HEK293T (cell line): ENCODE results near the gene RWDD4.

Experiments used
- CTCF ChIA-PET: fragments of 350-600 bp; formaldehyde crosslinking; extraction: SDS; loops from one replicate; lab custom pipeline; 2021; ENCODE audit warnings: antibody characterized with exemption, inconsistent platforms; lab: Yijun Ruan, JAX
- POLR2A ChIA-PET: fragments of 350-600 bp; formaldehyde crosslinking; extraction: SDS; loops from one replicate; lab custom pipeline; 2020; ENCODE audit warnings: antibody characterized with exemption, inconsistent platforms; lab: Yijun Ruan, JAX
- DNase-seq: peaks from one replicate; pipeline ENCODE4 v3.0.0; 2012; ENCODE audit warnings: mixed read lengths; ENCODE audit errors: extremely low spot score
- ARNT ChIP-seq: fragments of 450-650 bp; IDR thresholded peaks from 2 replicates; pipeline ENCODE4 v1.6.1; 2017; ENCODE audit warnings: mild to moderate bottlenecking
- BHLHE40 ChIP-seq: fragments of 450-650 bp; IDR thresholded peaks from 2 replicates; pipeline ENCODE4 v1.6.1; 2016; ENCODE audit warnings: mild to moderate bottlenecking, moderate library complexity, borderline replicate concordance
- CTBP1 ChIP-seq: fragments of 450-650 bp; IDR thresholded peaks from 2 replicates; pipeline ENCODE4 v1.6.1; 2016; ENCODE audit warnings: borderline replicate concordance
- ELF4 ChIP-seq: fragments of 450-650 bp; IDR thresholded peaks from 2 replicates; pipeline ENCODE4 v1.6.1; 2017; ENCODE audit warnings: antibody characterized with exemption
- FOXA1 ChIP-seq: fragments of 450-650 bp; IDR thresholded peaks from 2 replicates; pipeline ENCODE4 v1.6.1; 2016; ENCODE audit warnings: mild to moderate bottlenecking
- FOXK2 ChIP-seq: fragments of 450-650 bp; IDR thresholded peaks from 2 replicates; pipeline ENCODE4 v1.6.1; 2016; ENCODE audit warnings: mild to moderate bottlenecking
- FOXM1 ChIP-seq: fragments of 450-650 bp; IDR thresholded peaks from 2 replicates; pipeline ENCODE4 v1.6.1; 2017; ENCODE audit warnings: mild to moderate bottlenecking, borderline replicate concordance
- HDGF ChIP-seq: fragments of 450-650 bp; IDR thresholded peaks from 2 replicates; pipeline ENCODE4 v1.6.1; 2017; ENCODE audit warnings: antibody characterized with exemption, borderline replicate concordance
- L3MBTL2 ChIP-seq: fragments of 450-650 bp; conservative IDR thresholded peaks from 2 replicates; pipeline ENCODE4 v1.6.1; 2016; ENCODE audit warnings: mild to moderate bottlenecking
- LEF1 ChIP-seq: fragments of 450-650 bp; IDR thresholded peaks from 2 replicates; pipeline ENCODE4 v1.6.1; 2017; ENCODE audit warnings: mild to moderate bottlenecking, borderline replicate concordance
- NFRKB ChIP-seq: fragments of 450-650 bp; IDR thresholded peaks from 2 replicates; pipeline ENCODE4 v1.6.1; 2016; ENCODE audit warnings: mild to moderate bottlenecking, moderate library complexity
- SP1 ChIP-seq: fragments of 450-650 bp; IDR thresholded peaks from 2 replicates; pipeline ENCODE4 v1.6.1; 2017
- SUZ12 ChIP-seq: fragments of 450-650 bp; IDR thresholded peaks from 2 replicates; pipeline ENCODE4 v1.6.1; 2016; ENCODE audit warnings: mild to moderate bottlenecking
- TARDBP ChIP-seq: fragments of 450-650 bp; IDR thresholded peaks from 2 replicates; pipeline ENCODE4 v1.6.1; 2016
- ZNF384 ChIP-seq: fragments of 450-650 bp; IDR thresholded peaks from 2 replicates; pipeline ENCODE4 v1.6.1; 2016
- TF ChIP-seq, protein P1 (sequence below): fragments of 450-650 bp; IDR thresholded peaks from 2 replicates; pipeline ENCODE4 v1.6.1; 2016

RWDD4 gene

DNA sequence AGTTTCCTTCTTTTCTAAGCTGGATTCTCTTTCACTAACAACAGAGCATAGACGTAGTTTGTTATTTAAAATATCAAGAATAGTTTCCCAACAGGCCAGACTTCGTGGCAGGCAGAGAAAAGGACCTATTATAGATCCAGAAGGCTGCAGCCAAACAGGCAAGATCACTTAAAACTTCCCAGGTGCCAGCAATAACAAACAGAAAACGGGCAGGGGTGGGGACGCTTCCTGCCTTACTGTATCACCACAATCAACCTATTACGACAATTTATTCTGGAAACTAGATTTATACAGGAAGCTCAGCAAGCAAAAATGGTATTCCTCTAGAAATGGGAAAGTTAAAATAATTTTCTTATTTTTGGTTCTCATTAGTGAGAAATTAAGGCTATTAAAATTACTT is 22.1 kb downstream of the RWDD4 start:
- ChIA-PET CTCF (interaction anchor here (0.6 to 1.2 kb wide), 3 partner anchors 14 to 175 kb away, joined by 3 read pairs; no protein-coding TSS in a partner anchor), POLR2A (interaction anchor here (0.5 to 1.6 kb wide), 5 partner anchors 18 to 141 kb away, joined by 3 to 8 read pairs (median 4); no protein-coding TSS in a partner anchor)
- DNase-seq = no peak
- TF ChIP-seq ELF4 (no peak), LEF1 (no peak), BHLHE40 (no peak), HDGF (no peak), FOXA1 (no peak), SP1 (no peak), CTBP1 (no peak), TARDBP (no peak), ZNF384 (no peak)

DNA sequence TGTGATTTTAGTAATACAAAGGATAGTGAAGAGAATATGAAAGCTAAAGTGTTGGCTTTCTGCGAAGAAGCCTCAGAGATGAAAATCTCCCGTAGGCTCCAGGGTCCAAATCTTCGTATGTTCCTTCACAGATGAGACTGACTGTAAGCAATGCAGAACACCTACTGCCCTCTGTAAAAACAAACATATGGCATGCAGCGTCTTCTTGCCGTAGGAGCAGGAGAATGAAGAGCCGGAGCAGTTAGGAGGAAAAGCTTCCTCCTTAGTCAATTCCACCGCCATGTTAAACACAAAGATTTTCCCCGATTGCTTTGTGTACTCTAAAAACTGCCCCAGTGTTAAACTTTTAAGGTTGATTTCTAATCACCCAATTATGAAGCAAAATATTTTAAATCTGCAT is 22.5 kb downstream of the RWDD4 start:
- no peak for DNase-seq
- ChIA-PET CTCF (interaction anchor here (0.6 to 1.2 kb wide), 3 partner anchors 14 to 175 kb away, joined by 3 read pairs; no protein-coding TSS in a partner anchor), POLR2A (interaction anchor here (0.5 to 1.6 kb wide), 6 partner anchors 11 to 141 kb away, joined by 3 to 8 read pairs (median 4); no protein-coding TSS in a partner anchor)
- no peak for TF ChIP-seq SP1
- no peak for TF ChIP-seq FOXA1
- TF ChIP-seq SUZ12 = no peak
- TF ChIP-seq HDGF = no peak
- no peak for TF ChIP-seq ELF4
- TF ChIP-seq FOXK2 = no peak
- no peak for TF ChIP-seq FOXM1
- TF ChIP-seq ZNF384 = no peak
- no peak for TF ChIP-seq L3MBTL2
- no peak for TF ChIP-seq TARDBP
- no peak for TF ChIP-seq ARNT
- TF ChIP-seq, protein P1, sequence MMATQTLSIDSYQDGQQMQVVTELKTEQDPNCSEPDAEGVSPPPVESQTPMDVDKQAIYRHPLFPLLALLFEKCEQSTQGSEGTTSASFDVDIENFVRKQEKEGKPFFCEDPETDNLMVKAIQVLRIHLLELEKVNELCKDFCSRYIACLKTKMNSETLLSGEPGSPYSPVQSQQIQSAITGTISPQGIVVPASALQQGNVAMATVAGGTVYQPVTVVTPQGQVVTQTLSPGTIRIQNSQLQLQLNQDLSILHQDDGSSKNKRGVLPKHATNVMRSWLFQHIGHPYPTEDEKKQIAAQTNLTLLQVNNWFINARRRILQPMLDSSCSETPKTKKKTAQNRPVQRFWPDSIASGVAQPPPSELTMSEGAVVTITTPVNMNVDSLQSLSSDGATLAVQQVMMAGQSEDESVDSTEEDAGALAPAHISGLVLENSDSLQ = no peak

DNA sequence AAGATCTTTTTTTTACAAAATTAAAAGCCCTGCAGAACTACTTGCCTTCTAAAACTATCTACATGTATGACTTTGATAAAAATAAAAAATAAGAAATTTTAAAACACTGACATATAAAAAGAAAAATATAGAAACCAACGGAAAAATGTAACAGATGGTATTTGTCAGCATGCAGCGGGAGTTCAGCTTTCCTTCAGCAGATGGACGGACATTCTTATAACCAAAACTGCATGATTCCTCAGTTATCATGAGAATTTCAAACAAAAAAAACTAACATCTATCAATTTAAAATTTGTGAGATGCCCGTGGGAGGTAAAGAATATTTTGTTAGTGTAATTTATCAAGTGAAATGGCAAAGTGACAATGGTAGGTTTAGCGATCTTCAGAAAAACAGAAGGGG is 23.2 kb downstream of the RWDD4 start:
- CTCF ChIA-PET = no interaction called here
- POLR2A ChIA-PET = interaction anchor here (1.6 kb wide), 1 partner anchor 132 kb away, joined by 8 read pairs; no protein-coding TSS in a partner anchor
- TF ChIP-seq SP1 = no peak
- no peak for TF ChIP-seq ELF4
- no peak for TF ChIP-seq ARNT
- no peak for TF ChIP-seq FOXM1
- no peak for TF ChIP-seq SUZ12
- TF ChIP-seq FOXK2 = no peak
- no peak for TF ChIP-seq L3MBTL2
- no peak for TF ChIP-seq TARDBP
- TF ChIP-seq NFRKB = no peak
- TF ChIP-seq HDGF = no peak
- no peak for TF ChIP-seq BHLHE40
- TF ChIP-seq, protein P1 = no peak
- TF ChIP-seq CTBP1 = no peak
- no peak for TF ChIP-seq ZNF384
- no peak for TF ChIP-seq LEF1
- TF ChIP-seq FOXA1 = no peak
- no peak for DNase-seq

DNA sequence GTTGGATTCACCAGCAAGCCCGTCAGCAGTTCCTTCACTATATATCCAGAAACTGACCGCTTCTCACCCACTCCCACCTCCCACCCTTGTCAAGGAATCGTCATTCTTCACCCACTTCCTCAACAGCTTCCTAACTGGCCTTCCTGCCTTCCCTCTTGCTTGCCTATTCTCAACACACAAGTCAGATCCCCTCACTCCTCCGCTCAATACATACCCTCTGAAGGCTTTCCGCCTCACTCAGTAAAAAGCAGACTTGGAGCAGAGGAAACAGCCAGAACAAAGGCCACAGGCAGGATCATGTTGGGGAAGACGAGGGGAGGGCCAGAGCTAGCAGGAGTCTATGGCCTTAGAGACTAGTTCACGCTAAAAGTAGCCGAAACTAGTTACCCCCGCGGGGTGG is 23.7 kb downstream of the RWDD4 start:
- ChIA-PET CTCF (no interaction called here), POLR2A (no interaction called here)
- no peak for DNase-seq
- TF ChIP-seq FOXM1 = no peak
- no peak for TF ChIP-seq FOXA1
- no peak for TF ChIP-seq SP1

DNA sequence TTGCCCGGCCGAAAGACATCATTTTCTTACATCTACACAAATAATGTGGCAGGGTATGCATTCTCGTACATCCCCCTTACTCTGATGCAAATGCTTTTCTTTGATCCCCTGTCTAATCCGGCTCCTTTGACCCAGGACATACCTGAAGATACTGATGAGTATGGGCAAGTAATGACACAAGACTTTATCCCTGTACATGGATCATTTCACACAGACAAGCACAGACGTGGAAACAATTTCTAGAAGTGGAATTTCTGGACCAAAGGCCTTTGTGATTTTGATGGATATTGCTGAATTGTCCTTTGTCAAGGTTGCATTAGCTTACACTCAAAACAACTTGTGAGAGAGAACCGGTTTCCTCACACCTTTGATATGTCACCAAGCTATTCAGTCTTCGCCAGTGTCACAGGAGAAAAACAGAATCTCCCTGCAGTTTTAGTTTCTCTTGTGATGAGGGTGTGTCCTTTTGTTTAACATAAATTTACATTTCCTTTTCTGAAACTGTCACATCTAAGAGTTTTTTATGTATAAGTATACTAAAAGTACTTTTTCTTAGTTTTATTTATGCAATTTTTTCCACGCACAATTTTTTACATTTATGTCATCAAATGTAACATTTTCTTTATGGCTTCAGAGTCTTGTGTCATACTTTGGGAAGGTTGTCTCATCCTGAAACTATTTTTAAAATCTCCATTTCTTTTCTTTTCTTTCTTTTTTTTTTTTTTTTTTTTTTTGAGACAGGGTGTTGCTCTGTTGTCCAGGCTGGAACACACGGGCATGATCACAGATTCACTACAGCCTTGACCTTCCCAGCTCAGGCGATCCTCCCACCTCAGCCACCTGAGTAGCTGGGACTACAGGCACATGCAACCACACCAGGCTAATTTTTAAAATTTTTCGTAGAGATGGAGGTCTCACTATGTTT is 25.2 kb downstream of the RWDD4 start:
- ChIA-PET POLR2A (no interaction called here), CTCF (no interaction called here)
- TF ChIP-seq BHLHE40 = no peak
- TF ChIP-seq NFRKB = no peak
- TF ChIP-seq FOXM1 = no peak
- no peak for TF ChIP-seq SP1
- no peak for DNase-seq

DNA sequence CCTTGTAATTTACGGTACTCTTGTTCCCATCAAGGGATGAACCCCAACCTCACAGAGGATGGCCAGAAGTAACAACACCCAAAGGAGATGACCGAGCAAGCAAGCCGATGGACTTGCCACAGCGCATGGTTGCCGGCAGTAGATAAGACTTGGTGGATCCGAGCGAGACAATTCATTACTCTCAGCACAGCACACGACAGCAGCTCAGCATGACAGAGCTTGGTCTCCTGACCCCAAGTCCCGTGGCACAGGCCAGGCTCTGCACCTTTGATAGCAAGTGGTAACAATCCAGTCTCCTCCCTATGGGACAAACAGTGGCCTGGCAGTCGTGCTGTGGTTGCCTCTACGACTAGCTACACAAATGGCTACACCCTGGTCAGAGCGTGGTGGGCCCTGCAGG is 26.3 kb downstream of the RWDD4 start:
- ChIA-PET CTCF (interaction anchor here (0.6 kb wide), 1 partner anchor 44 kb away, joined by 3 read pairs; no protein-coding TSS in a partner anchor), POLR2A (no interaction called here)
- TF ChIP-seq SUZ12 (no peak), NFRKB (no peak), L3MBTL2 (no peak), FOXA1 (no peak), BHLHE40 (no peak), LEF1 (no peak), HDGF (no peak), ZNF384 (no peak), CTBP1 (no peak), ELF4 (no peak), FOXK2 (no peak)
- TF ChIP-seq, protein P1 = no peak
- DNase-seq = no peak
